Stimulated activated CD4-positive, alpha-beta T cell treated with anti-CD3 and anti-CD28 coated beads, TNF-alpha, amount 100 ng/mL, for 24 hours (primary cell): ENCODE measurements around the gene SLC1A6.
A peak's percentile ranks its signal among the peaks of the same experiment; 100 is the strongest.
"Not testable (repeated sequence)": the region's sequence is repeated elsewhere in the genome, so short reads cannot be mapped to it uniquely, and the experiment has no call there.

ENCODE experiments used
- DNase-seq, 3 experiments: peaks; one replicate each; pipeline ENCODE4 v3.0.0-alpha.2; 2020; ENCODE audit warnings: low read depth in 3 of 3

SLC1A6 gene

GRCh38 chr19:14957464-14957863, 22.2 kb downstream of the SLC1A6 start:
- DNase-seq = no peak

- DNase-seq = peak in 1 of 3 experiments; percentile 3
Observed at GRCh38 chr19:14954071-14954655, 25.5 kb downstream of the SLC1A6 start.

DNA sequence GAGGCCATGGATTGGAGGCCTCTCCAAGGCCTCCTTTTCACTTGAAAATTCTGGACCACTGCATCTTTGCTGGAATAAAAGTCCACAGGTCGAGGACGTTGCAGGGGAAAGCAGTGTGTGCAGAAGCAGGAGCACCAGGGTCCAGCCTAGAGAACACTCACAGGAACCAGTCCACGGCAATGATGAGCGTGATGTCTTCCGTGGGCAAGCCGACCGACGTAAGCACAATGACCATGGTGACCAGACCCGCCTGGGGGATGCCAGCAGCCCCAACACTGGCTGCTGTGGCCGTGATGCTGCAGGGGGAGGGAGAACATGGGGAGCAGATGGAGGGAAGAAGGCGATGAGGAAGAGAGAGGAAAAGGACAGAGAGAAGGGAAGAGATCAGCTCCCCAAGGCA, 26.9 kb downstream of the SLC1A6 start:
- no peak for DNase-seq

DNA sequence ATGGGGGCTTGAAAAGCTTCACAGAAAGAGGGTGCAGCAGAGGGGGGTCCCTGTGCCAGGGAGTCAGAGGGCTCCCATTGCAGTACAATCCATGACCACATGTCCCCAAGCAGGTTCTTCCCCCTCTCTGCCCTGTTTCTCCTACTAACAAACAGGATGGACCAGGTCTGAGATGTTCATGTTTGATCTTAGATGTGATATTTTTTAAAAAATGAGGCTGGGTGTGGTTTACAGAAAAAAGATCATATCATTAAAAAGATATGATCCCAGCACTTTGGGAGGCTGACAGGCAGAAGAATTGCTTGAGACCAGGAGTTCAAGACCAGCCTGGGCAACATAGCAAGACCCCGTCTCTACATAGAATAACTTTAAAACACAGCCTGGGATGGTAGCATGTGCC, 29.2 kb downstream of the SLC1A6 start:
- no peak for DNase-seq

- DNase-seq = no peak
Observed at GRCh38 chr19:14949876-14950275, 29.8 kb downstream of the SLC1A6 start.

DNA sequence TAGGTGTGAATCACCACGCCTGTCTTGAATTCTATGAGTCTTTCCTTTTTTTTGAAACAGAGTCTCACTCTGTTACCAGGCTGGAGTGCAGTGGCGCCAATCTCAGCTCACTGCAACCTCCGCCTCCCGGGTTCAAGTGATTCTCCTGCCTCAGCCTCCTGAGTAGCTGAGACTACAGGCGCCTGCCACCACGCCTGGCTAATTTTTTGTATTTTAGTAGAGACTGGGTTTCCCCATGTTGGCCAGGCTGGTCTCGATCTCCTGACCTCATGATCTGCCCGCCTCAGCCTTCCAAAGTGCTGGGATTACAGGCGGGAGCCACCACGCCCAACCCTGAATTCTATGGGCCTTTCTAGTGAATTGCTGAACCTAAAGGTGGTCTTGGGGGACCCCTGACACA, 30.3 kb downstream of the SLC1A6 start:
- DNase-seq = not testable (repeated sequence)

- DNase-seq = no peak
Observed at GRCh38 chr19:14944456-14944855, 35.2 kb downstream of the SLC1A6 start.

DNA sequence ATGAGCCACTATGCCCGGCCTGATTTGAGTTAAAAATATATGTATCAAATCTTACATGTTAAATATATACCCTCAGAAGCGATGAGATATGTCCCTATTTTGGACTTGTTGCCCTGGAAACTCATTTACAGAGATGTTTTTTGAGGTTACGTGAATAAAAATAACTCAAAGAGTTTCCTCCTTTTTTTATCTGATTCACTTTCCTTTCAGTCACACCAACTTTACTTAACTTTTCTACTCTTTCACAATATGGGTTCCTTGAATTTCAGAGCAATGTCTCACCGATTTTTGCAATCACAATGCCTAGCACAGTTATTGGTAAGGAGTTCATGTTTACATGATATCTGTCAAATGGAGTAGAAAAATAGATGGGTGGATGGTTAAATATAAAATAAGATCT, 36.1 kb downstream of the SLC1A6 start:
- no peak for DNase-seq

DNA sequence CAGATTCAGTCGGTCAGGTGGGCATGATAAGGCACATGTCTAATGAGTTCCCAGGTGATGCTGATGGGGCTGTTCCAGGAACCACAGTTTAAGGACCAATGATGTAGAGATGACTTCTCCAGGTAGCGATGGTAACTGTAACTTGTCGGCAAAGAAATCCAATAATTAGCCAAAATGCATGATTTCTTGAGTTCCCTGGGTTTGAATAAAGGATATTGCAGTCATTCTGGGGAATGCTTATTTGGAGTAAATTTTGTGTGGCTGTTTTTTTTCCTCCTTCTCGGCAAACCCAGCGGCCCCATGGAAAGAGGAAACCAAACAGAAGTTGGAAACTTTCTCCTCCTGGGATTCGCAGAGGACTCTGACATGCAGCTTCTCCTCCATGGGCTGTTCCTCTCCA, 38.5 kb downstream of the SLC1A6 start, which contains the start of gene OR7C2:
OR7C2 (plus strand) TSS at position 301 of the 400 bp plus-strand sequence; CDS start at position 301, 0 bp downstream.
- no peak for DNase-seq

DNA sequence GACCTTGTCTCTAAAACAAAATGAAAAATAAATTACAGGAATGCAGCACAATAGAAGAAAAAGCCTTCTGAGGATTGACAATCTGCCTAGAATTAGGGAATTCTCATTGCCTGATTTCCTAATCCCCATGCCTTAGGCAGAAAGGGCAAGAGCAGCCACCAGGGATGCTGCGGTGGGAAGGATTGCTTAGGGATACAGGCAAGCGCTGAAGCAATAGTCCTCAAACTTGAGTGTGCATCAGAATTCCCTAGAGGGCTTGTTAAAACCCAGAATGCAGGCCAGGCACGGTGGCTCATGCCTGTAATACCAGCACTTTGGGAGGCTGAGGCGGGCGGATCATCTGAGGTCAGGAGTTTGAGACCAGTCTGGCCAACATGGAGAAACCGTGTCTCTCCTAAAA, 39.4 kb downstream of the SLC1A6 start:
- DNase-seq = no peak

- DNase-seq = no peak
Observed at GRCh38 chr19:14933506-14933905, 46.2 kb downstream of the SLC1A6 start.

GRCh38 chr19:14916848-14917247, 62.8 kb downstream of the SLC1A6 start:
- no peak for DNase-seq

GRCh38 chr19:14915116-14915515, 64.5 kb downstream of the SLC1A6 start:
- no peak for DNase-seq

GRCh38 chr19:14906711-14907110, 73.0 kb downstream of the SLC1A6 start:
- no peak for DNase-seq

GRCh38 chr19:14901675-14902260, 77.9 kb downstream of the SLC1A6 start:
- DNase-seq = no peak
